ENCODE measurements around the gene RNF44. TPM values are rescaled to one million over a fixed set of nuclear protein-coding genes. Genes with fewer than 3 reads are reported as not detected.

RNF44 gene
- total and polyA plus RNA-seq, 2 experiments from 2014 or later = 13.0 to 17.4 TPM

DNA sequence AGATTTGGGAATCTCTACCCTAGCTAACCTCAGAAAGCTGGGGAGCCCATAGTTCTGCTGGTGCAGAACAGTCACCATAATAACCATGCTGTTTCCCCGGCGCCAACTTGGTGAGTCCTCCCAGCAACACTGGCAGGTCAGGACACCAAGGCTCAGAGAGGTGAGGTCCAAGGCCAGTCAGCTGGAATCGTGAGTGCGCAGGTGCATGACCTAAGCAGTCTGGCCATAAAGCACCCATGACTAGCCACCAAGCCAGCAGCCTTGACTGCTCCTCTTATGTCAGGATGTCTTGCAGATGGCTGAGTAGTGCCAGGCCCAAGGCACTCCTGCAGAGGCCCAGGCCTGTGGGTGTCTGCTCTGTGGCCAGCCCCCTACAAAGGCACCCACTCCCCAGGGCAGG is 2.6 kb downstream of the RNF44 start:
- H3K9me2 ChIP-seq (replicated peaks; ENCODE audit: insufficient read depth) = no peaks in the 10 kb centered on the region
- peaks cover 44% of the 10 kb centered on the region for H4K20me1 ChIP-seq (ENCODE audit: insufficient read depth, poor library complexity, severe bottlenecking)
- no peaks in the 10 kb centered on the region for H3K36me3 ChIP-seq (replicated peaks; ENCODE audit: insufficient read depth, low read depth)
- H3K27me3 ChIP-seq = no peaks in the 10 kb centered on the region
- H3K4me1 ChIP-seq (ENCODE audit: insufficient read depth) = peaks cover 38% of the 10 kb centered on the region
- TF ChIP-seq EZH2phosphoT487 (IDR thresholded peaks at IDR 0.05; ENCODE audit: low read depth, severe bottlenecking, unreplicated experiment) (no peak), EZH2 (IDR thresholded peaks at IDR 0.05; ENCODE audit: borderline replicate concordance) (no peak)
- TF ChIP-seq, protein P1, sequence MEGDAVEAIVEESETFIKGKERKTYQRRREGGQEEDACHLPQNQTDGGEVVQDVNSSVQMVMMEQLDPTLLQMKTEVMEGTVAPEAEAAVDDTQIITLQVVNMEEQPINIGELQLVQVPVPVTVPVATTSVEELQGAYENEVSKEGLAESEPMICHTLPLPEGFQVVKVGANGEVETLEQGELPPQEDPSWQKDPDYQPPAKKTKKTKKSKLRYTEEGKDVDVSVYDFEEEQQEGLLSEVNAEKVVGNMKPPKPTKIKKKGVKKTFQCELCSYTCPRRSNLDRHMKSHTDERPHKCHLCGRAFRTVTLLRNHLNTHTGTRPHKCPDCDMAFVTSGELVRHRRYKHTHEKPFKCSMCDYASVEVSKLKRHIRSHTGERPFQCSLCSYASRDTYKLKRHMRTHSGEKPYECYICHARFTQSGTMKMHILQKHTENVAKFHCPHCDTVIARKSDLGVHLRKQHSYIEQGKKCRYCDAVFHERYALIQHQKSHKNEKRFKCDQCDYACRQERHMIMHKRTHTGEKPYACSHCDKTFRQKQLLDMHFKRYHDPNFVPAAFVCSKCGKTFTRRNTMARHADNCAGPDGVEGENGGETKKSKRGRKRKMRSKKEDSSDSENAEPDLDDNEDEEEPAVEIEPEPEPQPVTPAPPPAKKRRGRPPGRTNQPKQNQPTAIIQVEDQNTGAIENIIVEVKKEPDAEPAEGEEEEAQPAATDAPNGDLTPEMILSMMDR (IDR thresholded peaks at IDR 0.05; ENCODE audit: poor library complexity) = no peak
- no peaks in the 10 kb centered on the region for H3K9me3 ChIP-seq (ENCODE audit: low read depth)
- H3K79me2 ChIP-seq = peaks cover 57% of the 10 kb centered on the region
- H3K4me3 ChIP-seq = no peak overlapping the region
- H3K27ac ChIP-seq = peak overlapping the region; percentile 44
- H3K4me2 ChIP-seq = peak overlapping the region; percentile 95
- H2AFZ ChIP-seq = no peak overlapping the region
- DNase-seq (ENCODE audit: low spot score) = no peak
- WGBS (ENCODE audit: low lambda C conversion rate, missing lambda C conversion rate) = 93% methylated on average over 4 of the region's 4 CpGs

DNA sequence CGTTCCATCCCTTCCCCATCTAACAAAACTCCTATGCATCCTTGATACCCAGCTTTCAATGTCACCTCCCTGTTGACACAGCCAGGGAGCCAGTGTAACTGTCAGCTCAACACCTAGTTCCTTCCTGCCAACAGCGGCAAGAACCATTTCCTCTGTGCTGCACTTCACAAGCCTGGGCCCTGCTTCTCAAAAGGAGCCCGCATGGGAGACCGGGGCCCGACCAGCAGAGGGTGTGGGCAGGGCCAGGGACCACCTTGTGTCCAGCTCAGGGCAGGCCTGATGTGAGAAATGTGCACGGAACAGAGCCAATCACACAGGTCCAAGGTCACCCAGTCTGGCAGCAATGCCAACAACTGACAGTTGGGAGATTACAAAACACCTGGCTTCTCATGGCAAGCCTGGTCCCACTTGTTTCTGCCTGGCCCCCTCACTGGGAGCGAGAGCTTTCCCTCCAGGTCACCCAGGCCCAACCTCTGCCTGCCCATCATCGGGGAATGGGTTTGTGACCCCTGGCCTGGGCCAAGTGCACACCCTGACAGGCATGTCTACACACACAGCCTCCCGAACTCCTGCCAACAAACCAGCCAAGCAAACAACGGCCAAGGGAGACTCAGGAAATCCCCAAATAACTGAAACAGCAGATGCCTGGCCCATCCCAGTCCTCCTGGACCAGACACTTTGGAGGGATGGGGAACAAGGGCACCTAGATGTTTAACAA is 3.1 kb downstream of the RNF44 start:
- DNase-seq (ENCODE audit: low spot score) = no peak
- H3K4me3 ChIP-seq = no peak overlapping the region
- no peaks in the 10 kb centered on the region for H3K36me3 ChIP-seq (replicated peaks; ENCODE audit: insufficient read depth, low read depth)
- no peaks in the 10 kb centered on the region for H3K27me3 ChIP-seq
- peak overlapping the region; percentile 44 for H3K27ac ChIP-seq
- no peaks in the 10 kb centered on the region for H3K9me3 ChIP-seq (ENCODE audit: low read depth)
- peaks cover 57% of the 10 kb centered on the region for H3K79me2 ChIP-seq
- H3K9me2 ChIP-seq (replicated peaks; ENCODE audit: insufficient read depth) = no peaks in the 10 kb centered on the region
- H3K4me2 ChIP-seq = peak overlapping the region; percentile 95
- no peak for TF ChIP-seq EZH2 (IDR thresholded peaks at IDR 0.05; ENCODE audit: borderline replicate concordance)
- TF ChIP-seq, protein P1 (IDR thresholded peaks at IDR 0.05; ENCODE audit: poor library complexity) = no peak
- no peak for TF ChIP-seq EZH2phosphoT487 (IDR thresholded peaks at IDR 0.05; ENCODE audit: low read depth, severe bottlenecking, unreplicated experiment)
- 48% methylated on average over 10 of the region's 10 CpGs for WGBS (ENCODE audit: low lambda C conversion rate, missing lambda C conversion rate)
- peaks cover 44% of the 10 kb centered on the region for H4K20me1 ChIP-seq (ENCODE audit: insufficient read depth, poor library complexity, severe bottlenecking)
- peaks cover 38% of the 10 kb centered on the region for H3K4me1 ChIP-seq (ENCODE audit: insufficient read depth)
- H2AFZ ChIP-seq = no peak overlapping the region

DNA sequence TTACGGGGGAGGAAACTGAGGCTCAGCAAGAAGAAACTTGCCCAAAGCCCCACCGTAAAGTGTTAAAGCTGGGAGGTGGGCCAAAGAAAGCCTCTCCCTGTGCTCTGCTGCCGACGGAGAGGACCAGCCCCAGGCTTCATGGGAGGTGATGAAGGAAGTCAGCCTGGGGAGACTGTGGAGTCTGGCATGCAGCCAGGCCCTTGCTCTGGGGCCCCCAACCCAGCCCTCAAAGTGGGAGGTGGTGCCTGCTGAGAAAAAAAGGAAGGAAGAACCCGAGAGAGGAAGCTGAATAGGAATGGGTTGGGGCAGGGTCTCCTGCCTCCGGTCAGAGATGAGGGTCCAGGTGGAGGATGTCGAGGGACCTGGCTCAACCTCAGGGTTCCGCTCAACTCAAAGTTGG is 3.8 kb downstream of the RNF44 start:
- H3K79me2 ChIP-seq = peaks cover 57% of the 10 kb centered on the region
- no peaks in the 10 kb centered on the region for H3K9me2 ChIP-seq (replicated peaks; ENCODE audit: insufficient read depth)
- H3K9me3 ChIP-seq (ENCODE audit: low read depth) = no peaks in the 10 kb centered on the region
- TF ChIP-seq, protein P1 (IDR thresholded peaks at IDR 0.05; ENCODE audit: poor library complexity) = no peak
- TF ChIP-seq EZH2phosphoT487 (IDR thresholded peaks at IDR 0.05; ENCODE audit: low read depth, severe bottlenecking, unreplicated experiment) (no peak), EZH2 (IDR thresholded peaks at IDR 0.05; ENCODE audit: borderline replicate concordance) (no peak)
- H3K36me3 ChIP-seq (replicated peaks; ENCODE audit: insufficient read depth, low read depth) = no peaks in the 10 kb centered on the region
- H3K4me1 ChIP-seq (ENCODE audit: insufficient read depth) = peaks cover 35% of the 10 kb centered on the region
- 64% methylated on average over 8 of the region's 8 CpGs for WGBS (ENCODE audit: low lambda C conversion rate, missing lambda C conversion rate)
- no peak overlapping the region for H2AFZ ChIP-seq
- H3K27me3 ChIP-seq = no peaks in the 10 kb centered on the region
- H3K27ac ChIP-seq = peak overlapping the region; percentile 44
- no peak for DNase-seq (ENCODE audit: low spot score)
- H4K20me1 ChIP-seq (ENCODE audit: insufficient read depth, poor library complexity, severe bottlenecking) = peaks cover 44% of the 10 kb centered on the region
- peak overlapping the region; percentile 95 for H3K4me2 ChIP-seq
- no peak overlapping the region for H3K4me3 ChIP-seq

All from hepatocyte (in vitro differentiated cells).